GM13977 (cell line): ENCODE results near the gene LRIG2.
"Not testable (repeated sequence)": the region's sequence is repeated elsewhere in the genome, so short reads cannot be mapped to it uniquely, and the experiment has no call there.

Experiments
- DNase-seq: peaks from one replicate; pipeline ENCODE4 v3.0.0; 2012; ENCODE audit warnings: low spot score
- in situ Hi-C: fragments of 300-500 bp; cut with MboI; formaldehyde crosslinking; loops from one replicate; pipeline ENCODE4 v1.12.0; 2022; ENCODE audit warnings: low sequenced_read_pairs, low pct_unique_long_range_greater_than_20kb, mixed read lengths, inconsistent platforms; ENCODE audit not compliant: unreplicated experiment
- TF ChIP-seq, protein P1 (sequence below): IDR thresholded peaks from 2 replicates; pipeline ENCODE4 v1.5.1; 2012; ENCODE audit warnings: mild to moderate bottlenecking, control low read depth; ENCODE audit not compliant: insufficient read depth; ENCODE audit errors: extremely low read depth, missing control alignments

Gene LRIG2

DNA sequence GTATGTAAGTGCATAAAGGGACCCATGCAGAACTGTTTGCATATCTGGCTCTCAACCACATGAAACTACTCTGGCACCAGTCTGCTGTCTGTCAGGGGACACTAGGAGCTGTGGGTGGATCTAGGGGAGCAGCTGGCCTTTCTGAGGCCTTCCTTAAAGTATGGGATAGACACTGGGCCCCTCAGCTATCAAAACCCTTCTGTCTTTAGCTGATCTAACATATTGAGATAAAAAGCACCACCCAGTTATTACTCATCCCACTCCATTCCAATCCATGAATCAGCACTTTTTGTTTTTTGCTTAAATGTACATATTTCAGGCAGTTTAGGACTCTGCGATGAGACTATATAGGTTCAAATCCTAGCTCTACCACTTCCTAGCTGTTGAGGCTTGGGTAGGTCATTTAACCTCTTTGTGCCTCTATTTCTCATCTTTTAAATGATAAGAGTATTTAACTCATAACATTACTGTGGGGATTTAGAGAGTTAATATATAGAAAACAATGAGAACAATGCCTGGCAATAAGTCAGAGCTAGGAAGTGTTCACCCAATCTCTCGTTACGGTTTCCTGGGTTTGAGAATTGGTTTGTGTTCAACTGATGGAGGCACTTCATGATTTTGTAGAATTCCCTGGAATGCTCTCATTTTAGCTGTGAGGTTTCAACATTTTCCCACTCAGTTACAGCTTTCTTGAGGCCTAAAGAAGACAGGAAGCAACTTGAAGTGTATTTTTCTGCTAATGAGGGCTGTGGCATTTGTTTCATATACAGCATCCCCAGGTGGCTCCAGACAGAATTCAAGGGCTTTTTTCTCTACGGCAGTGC, 68.9 kb downstream of the LRIG2 start:
- in situ Hi-C loops, result no loop called here
- DNase-seq, result no peak
- TF ChIP-seq, protein P1, sequence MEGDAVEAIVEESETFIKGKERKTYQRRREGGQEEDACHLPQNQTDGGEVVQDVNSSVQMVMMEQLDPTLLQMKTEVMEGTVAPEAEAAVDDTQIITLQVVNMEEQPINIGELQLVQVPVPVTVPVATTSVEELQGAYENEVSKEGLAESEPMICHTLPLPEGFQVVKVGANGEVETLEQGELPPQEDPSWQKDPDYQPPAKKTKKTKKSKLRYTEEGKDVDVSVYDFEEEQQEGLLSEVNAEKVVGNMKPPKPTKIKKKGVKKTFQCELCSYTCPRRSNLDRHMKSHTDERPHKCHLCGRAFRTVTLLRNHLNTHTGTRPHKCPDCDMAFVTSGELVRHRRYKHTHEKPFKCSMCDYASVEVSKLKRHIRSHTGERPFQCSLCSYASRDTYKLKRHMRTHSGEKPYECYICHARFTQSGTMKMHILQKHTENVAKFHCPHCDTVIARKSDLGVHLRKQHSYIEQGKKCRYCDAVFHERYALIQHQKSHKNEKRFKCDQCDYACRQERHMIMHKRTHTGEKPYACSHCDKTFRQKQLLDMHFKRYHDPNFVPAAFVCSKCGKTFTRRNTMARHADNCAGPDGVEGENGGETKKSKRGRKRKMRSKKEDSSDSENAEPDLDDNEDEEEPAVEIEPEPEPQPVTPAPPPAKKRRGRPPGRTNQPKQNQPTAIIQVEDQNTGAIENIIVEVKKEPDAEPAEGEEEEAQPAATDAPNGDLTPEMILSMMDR, result no peak

DNA sequence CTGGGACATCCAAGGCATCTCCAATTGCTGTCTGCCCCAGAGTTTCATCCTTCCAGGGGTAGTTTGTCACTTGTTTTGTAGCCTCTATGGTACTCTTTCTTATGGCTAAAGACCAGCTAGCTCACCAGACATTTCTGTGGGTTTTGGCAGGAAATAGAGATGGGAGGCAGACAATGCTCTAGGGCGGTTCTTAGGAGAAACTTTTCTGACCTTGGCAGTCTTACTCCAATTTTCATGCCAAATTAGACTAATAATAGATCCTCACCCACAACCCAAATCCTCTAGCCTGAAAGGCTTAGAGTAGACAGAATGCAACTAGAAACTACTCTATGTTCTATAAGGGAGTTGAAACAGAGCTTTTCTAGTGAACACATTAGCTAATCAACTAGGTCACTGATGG, 69.8 kb downstream of the LRIG2 start:
- no peak for DNase-seq
- in situ Hi-C loops, result no loop called here

DNA sequence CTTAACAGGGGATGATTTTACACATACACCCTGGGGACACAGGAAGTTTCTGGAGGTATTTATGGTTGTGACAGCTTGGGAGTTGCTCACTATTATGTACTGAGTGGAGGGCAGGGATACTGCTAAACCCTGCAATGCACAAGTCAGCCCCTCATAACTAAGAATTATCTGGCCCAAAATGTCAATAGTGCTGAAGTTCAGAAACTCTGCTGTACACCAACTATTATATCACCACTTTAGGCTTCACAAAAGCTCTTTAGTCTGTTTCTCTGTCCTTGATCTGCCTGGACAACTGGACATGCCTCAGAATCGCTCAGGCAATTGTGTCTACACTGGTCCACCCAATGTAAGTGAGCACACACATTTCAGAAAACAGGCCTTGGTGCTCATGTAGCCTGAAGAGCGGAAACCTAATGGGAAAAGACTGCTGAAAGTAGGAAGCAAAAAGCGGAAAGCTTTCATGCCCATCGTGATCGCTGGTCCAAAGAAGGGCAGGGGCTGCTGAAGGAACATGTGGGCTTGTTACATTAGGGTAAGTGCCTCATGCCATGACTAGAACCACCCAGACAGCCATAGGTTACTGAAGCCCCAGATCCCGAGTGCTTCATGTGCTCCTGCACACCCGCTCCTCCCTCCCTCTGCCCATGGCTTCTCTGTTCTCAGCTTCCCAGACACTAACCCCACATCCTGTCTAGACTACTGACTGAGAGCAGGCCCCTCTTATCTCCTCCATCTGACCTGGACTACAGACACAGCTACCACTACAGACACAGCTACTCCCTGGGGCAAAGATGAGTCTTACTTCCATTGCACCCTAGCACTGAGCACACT, 73.5 kb downstream of the LRIG2 start:
- no peak for DNase-seq
- in situ Hi-C loops, result no loop called here

More for the DNA sequence above, 69.8 kb downstream of the LRIG2 start:
- TF ChIP-seq, protein P1, result no peak

DNA sequence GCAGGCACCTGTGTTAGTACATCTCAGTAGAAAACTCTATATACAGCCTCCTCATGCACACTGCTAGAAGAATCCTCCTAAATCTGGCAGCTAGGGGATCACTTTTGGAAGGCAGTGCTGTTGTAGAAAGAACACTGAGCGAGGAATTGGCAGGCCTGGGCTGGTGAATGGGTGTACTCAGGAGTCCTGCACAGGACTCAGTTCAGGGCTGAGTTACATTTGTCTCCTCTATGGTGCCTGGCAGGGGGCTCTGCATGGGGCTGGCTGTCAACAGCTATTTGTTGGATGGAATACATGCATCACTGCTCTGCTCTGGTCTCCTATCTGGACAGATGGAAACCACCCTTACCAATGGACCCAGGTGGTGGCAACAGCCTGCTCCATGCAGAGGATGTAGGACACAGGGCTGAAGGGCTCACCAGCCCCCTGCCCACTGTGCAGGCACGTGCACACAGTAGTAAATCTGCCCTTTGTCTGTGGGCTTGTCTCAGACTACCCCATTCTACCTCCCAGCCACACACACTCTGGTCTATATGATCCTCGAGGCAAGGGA, 74.2 kb downstream of the LRIG2 start:
- DNase-seq, result no peak
- TF ChIP-seq, protein P1, result no peak
- in situ Hi-C loops, result no loop called here

More for the DNA sequence above, 73.5 kb downstream of the LRIG2 start:
- TF ChIP-seq, protein P1, result no peak

DNA sequence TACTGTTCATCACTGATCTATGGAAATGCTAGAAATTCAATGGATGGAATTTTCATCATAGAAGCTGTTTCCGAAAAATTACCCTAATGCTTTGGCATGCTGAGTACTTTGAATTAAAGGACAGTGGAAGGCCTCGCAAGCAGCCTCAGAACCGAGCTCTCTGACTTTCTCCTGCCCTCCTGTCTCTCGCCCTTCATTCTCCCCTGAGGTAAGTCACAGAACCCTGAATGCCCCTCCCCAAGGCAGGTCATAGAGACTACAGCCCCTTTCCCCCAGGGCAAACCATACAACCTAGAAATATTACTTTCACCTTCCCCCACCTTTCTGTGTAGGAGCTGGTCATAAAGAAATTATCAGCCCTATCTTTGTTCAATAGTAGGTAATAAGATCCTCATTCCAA, 74.8 kb downstream of the LRIG2 start:
- no peak for DNase-seq
- in situ Hi-C loops, result no loop called here
- TF ChIP-seq, protein P1, result no peak

DNA sequence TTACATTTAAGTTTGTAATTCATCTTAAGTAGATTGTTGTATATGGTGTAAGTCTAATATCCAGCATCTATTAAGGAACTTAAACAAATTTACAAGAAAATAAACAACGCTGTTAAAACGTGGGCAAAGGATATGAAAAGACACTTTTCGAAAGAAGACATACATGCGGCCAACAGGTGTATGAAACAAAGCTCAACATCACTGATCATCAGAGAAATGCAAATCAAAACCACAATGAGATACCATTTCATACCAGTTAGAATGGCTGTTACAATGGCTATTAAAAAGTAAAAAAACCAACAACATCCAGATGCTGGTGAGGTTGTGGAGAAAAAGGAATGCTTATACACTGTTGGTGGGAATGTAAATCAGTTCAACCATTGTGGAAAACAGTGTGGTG, 77.5 kb downstream of the LRIG2 start:
- in situ Hi-C loops, result loop anchor here (25.0 kb wide), 1 partner anchor 312 kb away; no protein-coding TSS in a partner anchor
- DNase-seq, result not testable (repeated sequence)
